A549 (cell line): ENCODE data around the gene TBX5.

Experiments
- EP300 ChIP-seq, 2 experiments: fragments of >200 bp; sonication (Bioruptor Twin); formaldehyde crosslinking; IDR thresholded peaks; 2 replicates in 1 of 2; 3 replicates in 1 of 2; pipeline ENCODE4 v1.6.1; 2016 to 2017
- JUN ChIP-seq, 2 experiments: fragments of >200 bp; sonication (Bioruptor Twin); formaldehyde crosslinking; IDR thresholded peaks; 2 replicates in 1 of 2; 3 replicates in 1 of 2; pipeline ENCODE4 v1.6.1; 2016 to 2017
- MAZ ChIP-seq: fragments of 150-350 bp; IDR thresholded peaks from 2 replicates; pipeline ENCODE4 v1.6.1; 2014; ENCODE audit warnings: antibody characterized with exemption, low read depth, low read length, borderline replicate concordance
- POLR2A ChIP-seq: IDR thresholded peaks from 2 replicates; pipeline ENCODE4 v1.6.1; 2012; ENCODE audit warnings: mild to moderate bottlenecking, low read length
- RAD21 ChIP-seq, 2 experiments: fragments of >200 bp in 1 of 2; sonication (Bioruptor Twin) in 1 of 2; formaldehyde crosslinking in 1 of 2; IDR thresholded peaks in 1 of 2; conservative IDR thresholded peaks in 1 of 2; 2 replicates in 1 of 2; 3 replicates in 1 of 2; pipeline ENCODE4 v1.6.1; 2012 to 2018; ENCODE audit warnings: inconsistent platforms in 1 of 2
- RCOR1 ChIP-seq: fragments of 150-350 bp; IDR thresholded peaks from 2 replicates; pipeline ENCODE4 v1.6.1; 2014; ENCODE audit warnings: antibody characterized with exemption, low read length, low read depth
- ZFP36 ChIP-seq: fragments of 450-650 bp; IDR thresholded peaks from 2 replicates; pipeline ENCODE4 v1.6.1; 2014; ENCODE audit warnings: borderline replicate concordance; ENCODE audit not compliant: partially characterized antibody
- TF ChIP-seq, protein P1 (sequence below): fragments of >200 bp; sonication (Bioruptor Twin); formaldehyde crosslinking; IDR thresholded peaks from 3 replicates; pipeline ENCODE4 v1.5.1; 2016
- TF ChIP-seq, protein P2 (sequence below): fragments of >200 bp; sonication (Bioruptor Twin); formaldehyde crosslinking; IDR thresholded peaks from 3 replicates; pipeline ENCODE4 v1.6.1; 2016

DNA sequence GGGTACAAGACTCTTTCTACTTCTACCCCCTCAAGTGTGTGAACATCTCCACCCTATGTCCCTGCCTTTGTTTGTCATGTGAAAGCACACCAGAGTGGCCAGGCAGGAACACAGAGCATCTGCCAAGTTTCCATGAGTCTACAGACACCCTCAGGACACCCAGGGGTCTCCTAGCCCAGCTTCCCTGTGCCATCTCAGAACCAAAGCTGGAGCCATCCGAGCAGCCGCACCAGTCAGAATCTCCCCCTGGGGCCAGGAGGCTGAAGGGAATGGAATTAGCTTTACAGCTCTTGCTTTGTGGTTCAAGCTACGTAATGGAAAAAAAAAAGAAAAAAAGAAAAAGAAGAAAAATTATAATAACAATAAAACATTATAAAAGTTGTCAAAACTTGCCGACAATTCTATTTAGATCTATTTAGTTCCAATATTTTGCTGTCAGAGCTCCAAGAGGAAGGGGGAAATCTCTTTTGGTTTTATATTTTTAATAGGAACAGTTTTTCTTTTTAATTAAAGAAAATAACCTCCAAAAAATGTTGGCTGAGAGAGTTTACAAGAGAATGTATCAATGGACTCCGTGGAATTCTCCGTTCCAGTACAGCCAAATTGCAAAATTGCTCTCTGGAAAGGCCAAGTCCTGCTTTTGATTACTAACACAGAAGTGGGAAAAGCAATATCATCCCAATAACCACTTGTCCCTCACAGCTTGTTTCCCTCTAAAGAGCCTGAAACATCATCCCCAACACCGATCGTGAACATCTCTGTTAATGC, 37.1 kb downstream of the TBX5 start:
- TF ChIP-seq, protein P1, sequence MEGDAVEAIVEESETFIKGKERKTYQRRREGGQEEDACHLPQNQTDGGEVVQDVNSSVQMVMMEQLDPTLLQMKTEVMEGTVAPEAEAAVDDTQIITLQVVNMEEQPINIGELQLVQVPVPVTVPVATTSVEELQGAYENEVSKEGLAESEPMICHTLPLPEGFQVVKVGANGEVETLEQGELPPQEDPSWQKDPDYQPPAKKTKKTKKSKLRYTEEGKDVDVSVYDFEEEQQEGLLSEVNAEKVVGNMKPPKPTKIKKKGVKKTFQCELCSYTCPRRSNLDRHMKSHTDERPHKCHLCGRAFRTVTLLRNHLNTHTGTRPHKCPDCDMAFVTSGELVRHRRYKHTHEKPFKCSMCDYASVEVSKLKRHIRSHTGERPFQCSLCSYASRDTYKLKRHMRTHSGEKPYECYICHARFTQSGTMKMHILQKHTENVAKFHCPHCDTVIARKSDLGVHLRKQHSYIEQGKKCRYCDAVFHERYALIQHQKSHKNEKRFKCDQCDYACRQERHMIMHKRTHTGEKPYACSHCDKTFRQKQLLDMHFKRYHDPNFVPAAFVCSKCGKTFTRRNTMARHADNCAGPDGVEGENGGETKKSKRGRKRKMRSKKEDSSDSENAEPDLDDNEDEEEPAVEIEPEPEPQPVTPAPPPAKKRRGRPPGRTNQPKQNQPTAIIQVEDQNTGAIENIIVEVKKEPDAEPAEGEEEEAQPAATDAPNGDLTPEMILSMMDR = no peak
- TF ChIP-seq POLR2A (no peak), RAD21 (conservative IDR thresholded peaks at IDR 0.05 in 1 of 2, IDR thresholded peaks at IDR 0.05 in 1 of 2) (no peak), RCOR1 (no peak), EP300 (IDR thresholded peaks at IDR 0.05) (no peak), JUN (IDR thresholded peaks at IDR 0.05) (no peak), ZFP36 (no peak), MAZ (no peak)
- TF ChIP-seq, protein P2, sequence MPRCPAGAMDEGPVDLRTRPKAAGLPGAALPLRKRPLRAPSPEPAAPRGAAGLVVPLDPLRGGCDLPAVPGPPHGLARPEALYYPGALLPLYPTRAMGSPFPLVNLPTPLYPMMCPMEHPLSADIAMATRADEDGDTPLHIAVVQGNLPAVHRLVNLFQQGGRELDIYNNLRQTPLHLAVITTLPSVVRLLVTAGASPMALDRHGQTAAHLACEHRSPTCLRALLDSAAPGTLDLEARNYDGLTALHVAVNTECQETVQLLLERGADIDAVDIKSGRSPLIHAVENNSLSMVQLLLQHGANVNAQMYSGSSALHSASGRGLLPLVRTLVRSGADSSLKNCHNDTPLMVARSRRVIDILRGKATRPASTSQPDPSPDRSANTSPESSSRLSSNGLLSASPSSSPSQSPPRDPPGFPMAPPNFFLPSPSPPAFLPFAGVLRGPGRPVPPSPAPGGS = no peak
